ENCODE measurements around the gene TEX36.
"Not testable (repeated sequence)": the region's sequence is repeated elsewhere in the genome, so short reads cannot be mapped to it uniquely, and the experiment has no call there.

Gene TEX36

GRCh38 chr10:125628104-125629049, 54.6 kb downstream of the TEX36 start:
- no peak for DNase-seq

- DNase-seq = no peak
Measured at GRCh38 chr10:125627646-125628045, 55.3 kb downstream of the TEX36 start.

- no peak for DNase-seq
Measured at GRCh38 chr10:125626671-125627070, 56.3 kb downstream of the TEX36 start.

GRCh38 chr10:125625586-125625985, 57.4 kb downstream of the TEX36 start:
- no peak for DNase-seq

- no peak for DNase-seq
Measured at GRCh38 chr10:125624800-125625199, 58.2 kb downstream of the TEX36 start.

GRCh38 chr10:125621052-125621451, 61.9 kb downstream of the TEX36 start:
- DNase-seq = no peak

- no peak for DNase-seq
Measured at GRCh38 chr10:125620401-125620800, 62.6 kb downstream of the TEX36 start.

- DNase-seq = not testable (repeated sequence)
Measured at GRCh38 chr10:125613062-125613461, 69.9 kb downstream of the TEX36 start.

- DNase-seq = no peak
Measured at GRCh38 chr10:125611756-125612155, 71.2 kb downstream of the TEX36 start.

GRCh38 chr10:125611216-125611615, 71.7 kb downstream of the TEX36 start:
- DNase-seq = no peak

- no peak for DNase-seq
Measured at GRCh38 chr10:125609859-125610258, 73.1 kb downstream of the TEX36 start.

- DNase-seq = no peak
Measured at GRCh38 chr10:125608474-125608873, 74.5 kb downstream of the TEX36 start.

- no peak for DNase-seq
Measured at GRCh38 chr10:125607689-125608290, 75.2 kb downstream of the TEX36 start.

GRCh38 chr10:125606414-125607010, 76.5 kb downstream of the TEX36 start:
- no peak for DNase-seq
